GM04504 (cell line): ENCODE results near the gene MYLIP.
"Not testable (repeated sequence)": the region's sequence is repeated elsewhere in the genome, so short reads cannot be mapped to it uniquely, and the experiment has no call there.

Experiments used
- DNase-seq: peaks from one replicate; pipeline ENCODE4 v3.0.0-alpha.2; 2012; ENCODE audit warnings: low read depth

The MYLIP gene

GRCh38 chr6:16174416-16175078, 45.7 kb downstream of the MYLIP start:
- no peak for DNase-seq

- DNase-seq: not testable (repeated sequence)
Measured at GRCh38 chr6:16176600-16176999, 47.7 kb downstream of the MYLIP start.

GRCh38 chr6:16177881-16178280, 49.0 kb downstream of the MYLIP start:
- DNase-seq: no peak

- no peak for DNase-seq
Measured at GRCh38 chr6:16178351-16178750, 49.5 kb downstream of the MYLIP start.

GRCh38 chr6:16179063-16179462, 50.2 kb downstream of the MYLIP start:
- DNase-seq: no peak

- no peak for DNase-seq
Measured at GRCh38 chr6:16179970-16180431, 51.1 kb downstream of the MYLIP start.

GRCh38 chr6:16180696-16181438, 52.0 kb downstream of the MYLIP start:
- no peak for DNase-seq

GRCh38 chr6:16181439-16182297, 52.8 kb downstream of the MYLIP start:
- DNase-seq: no peak

GRCh38 chr6:16183187-16183664, 54.3 kb downstream of the MYLIP start:
- no peak for DNase-seq

GRCh38 chr6:16184129-16184528, 55.2 kb downstream of the MYLIP start:
- DNase-seq: no peak

- no peak for DNase-seq
Measured at GRCh38 chr6:16184551-16184950, 55.7 kb downstream of the MYLIP start.

- DNase-seq: no peak
Measured at GRCh38 chr6:16187176-16187575, 58.3 kb downstream of the MYLIP start.

GRCh38 chr6:16190214-16190613, 61.3 kb downstream of the MYLIP start:
- no peak for DNase-seq

- no peak for DNase-seq
Measured at GRCh38 chr6:16196260-16196983, 67.5 kb downstream of the MYLIP start.

- no peak for DNase-seq
Measured at GRCh38 chr6:16196984-16197546, 68.2 kb downstream of the MYLIP start.
